Measurements from ENCODE around the gene SIRT5. TPM values are rescaled to one million over a fixed set of nuclear protein-coding genes. Genes with fewer than 3 reads are reported as not detected.

SIRT5 gene
- total RNA-seq, 1 donor from 2014 or later = 11.0 TPM

DNA sequence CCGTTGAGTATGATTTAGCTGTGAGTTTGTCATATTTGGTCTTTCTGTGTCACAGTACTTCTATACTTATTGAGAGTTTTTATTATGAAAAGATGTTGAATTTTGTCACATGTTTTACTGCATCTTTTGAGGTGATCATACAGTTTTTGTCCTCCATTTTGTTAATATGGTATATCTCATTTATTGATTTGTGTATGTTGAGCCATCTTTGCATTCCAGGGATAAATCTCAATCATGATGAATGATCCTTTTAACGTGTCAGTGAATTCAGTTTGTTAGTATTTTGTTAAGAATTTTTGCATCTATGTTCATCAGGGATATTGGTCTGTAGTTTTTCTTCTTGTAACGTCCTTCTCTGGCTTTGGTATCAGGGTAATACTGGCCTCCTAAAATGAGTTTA lies 3.5 kb downstream of the SIRT5 start:
- TF ChIP-seq, protein P1, sequence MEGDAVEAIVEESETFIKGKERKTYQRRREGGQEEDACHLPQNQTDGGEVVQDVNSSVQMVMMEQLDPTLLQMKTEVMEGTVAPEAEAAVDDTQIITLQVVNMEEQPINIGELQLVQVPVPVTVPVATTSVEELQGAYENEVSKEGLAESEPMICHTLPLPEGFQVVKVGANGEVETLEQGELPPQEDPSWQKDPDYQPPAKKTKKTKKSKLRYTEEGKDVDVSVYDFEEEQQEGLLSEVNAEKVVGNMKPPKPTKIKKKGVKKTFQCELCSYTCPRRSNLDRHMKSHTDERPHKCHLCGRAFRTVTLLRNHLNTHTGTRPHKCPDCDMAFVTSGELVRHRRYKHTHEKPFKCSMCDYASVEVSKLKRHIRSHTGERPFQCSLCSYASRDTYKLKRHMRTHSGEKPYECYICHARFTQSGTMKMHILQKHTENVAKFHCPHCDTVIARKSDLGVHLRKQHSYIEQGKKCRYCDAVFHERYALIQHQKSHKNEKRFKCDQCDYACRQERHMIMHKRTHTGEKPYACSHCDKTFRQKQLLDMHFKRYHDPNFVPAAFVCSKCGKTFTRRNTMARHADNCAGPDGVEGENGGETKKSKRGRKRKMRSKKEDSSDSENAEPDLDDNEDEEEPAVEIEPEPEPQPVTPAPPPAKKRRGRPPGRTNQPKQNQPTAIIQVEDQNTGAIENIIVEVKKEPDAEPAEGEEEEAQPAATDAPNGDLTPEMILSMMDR (IDR thresholded peaks at IDR 0.05) = no peak

DNA sequence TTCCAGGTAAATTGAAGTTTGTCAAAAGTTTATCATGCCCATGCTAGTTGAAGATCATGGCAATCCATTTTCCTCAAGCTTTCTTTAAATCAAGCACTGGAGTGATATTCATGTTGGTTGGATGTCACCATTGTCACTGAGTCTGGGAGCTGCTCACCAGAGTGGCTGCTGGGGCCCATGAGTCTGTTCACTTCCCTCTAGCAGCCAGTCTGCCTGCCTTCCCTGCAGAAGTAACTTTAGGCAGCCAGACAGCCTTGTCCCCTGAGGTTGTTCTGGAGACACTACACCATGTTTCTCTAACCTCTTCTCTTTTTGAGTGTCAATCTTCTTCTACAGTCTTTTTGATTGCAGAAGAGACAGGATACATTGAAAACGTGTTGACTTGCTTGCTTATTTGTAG lies 5.5 kb downstream of the SIRT5 start:
- Histone ChIP-seq H3K36me3 (peaks cover 21% of the 10 kb centered on the region), H3K9me3 (no peaks in the 10 kb centered on the region), H3K4me1 (no peaks in the 10 kb centered on the region), H3K4me3 (no peak overlapping the region), H3K27ac (no peak overlapping the region), H3K27me3 (no peaks in the 10 kb centered on the region)
- TF ChIP-seq, protein P1 (IDR thresholded peaks at IDR 0.05) = no peak
- DNase-seq (no peak), ATAC-seq (peak; percentile 31)
- intact Hi-C loops (cut with DNase I) = no loop called here

More for the DNA sequence above, 3.5 kb downstream of the SIRT5 start:
- Histone ChIP-seq H3K27ac (no peak overlapping the region), H3K4me1 (no peaks in the 10 kb centered on the region), H3K36me3 (peaks cover 12% of the 10 kb centered on the region), H3K4me3 (no peak overlapping the region), H3K9me3 (no peaks in the 10 kb centered on the region), H3K27me3 (no peaks in the 10 kb centered on the region)
- intact Hi-C loops (cut with DNase I) = no loop called here
- DNase-seq (no peak), ATAC-seq (no peak)

DNA sequence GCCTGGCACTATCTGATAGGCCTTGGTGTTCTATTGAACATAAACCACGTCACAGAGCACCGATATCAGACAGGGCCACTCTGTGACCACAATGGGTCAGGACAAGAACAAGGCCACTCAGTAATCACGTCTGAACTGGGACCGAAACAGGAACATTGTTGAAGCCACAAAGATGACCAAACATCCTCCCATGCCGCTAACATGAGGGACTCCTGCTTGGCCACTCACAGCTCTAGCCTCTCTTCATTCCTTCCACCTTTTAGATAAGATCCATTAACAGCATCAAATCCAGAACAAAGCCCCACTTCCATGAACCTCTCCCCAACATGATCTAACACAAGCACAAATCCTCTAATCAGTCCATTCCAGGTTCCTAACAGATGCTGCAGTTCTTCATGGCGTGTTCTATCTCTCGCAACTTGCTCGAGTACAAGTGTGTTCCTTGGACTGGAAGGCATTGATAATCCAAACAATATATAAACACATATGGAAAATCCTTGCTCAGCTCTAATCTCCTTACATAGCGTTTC lies 7.4 kb downstream of the SIRT5 start:
- ATAC-seq (peak; percentile 88), DNase-seq (no peak)
- Histone ChIP-seq H3K9me3 (no peaks in the 10 kb centered on the region), H3K27ac (no peak overlapping the region), H3K4me1 (no peaks in the 10 kb centered on the region), H3K4me3 (no peak overlapping the region), H3K27me3 (no peaks in the 10 kb centered on the region), H3K36me3 (peaks cover 24% of the 10 kb centered on the region)
- intact Hi-C loops (cut with DNase I) = no loop called here
- TF ChIP-seq, protein P1 (IDR thresholded peaks at IDR 0.05) = no peak

DNA sequence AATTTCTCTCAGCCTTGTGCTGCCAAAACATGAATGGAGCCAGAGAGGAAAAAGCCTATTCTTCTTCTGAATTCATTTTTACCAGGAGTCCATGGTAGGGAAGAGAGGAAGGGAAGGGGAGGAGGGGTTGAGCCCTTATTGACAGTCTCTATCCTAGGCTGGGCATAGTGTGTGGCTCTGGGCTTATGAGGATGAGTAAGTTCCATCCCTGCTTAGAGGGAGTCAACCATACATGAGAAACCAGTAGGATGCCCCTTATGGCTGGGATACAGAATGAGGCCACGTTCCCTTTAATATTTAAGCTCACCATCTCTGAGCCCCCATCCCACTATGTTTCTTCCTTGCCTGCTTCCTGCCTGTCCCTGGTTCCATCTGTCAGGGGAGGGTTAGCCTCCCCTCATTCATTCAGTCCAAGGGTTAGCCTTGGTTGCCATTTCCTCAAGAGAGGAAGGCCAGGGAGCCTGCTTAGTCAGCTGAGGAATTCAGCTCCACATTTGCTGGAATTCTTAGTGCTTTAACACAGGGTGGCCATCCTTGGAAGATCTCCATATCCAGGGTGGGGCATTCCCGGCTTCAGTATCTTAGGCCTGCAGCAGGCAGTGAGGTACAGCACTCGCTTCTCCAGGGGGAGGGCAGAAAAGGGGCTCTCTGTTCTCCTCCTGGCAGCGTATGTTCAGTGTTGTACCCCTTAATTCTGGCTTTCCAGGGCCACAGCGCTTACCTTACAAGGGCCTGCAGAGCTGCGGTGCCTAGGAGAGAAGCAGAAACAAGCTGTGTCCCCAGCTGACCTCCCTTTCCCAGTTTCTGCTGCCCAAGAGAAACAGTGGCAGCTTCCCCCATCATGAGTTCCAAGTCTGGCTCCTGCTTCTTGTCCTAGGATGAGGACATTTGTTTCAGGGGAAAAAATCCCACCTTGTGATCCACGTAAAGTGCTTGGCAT lies 12.5 kb downstream of the SIRT5 start:
- DNase-seq (no peak), ATAC-seq (no peak)
- H3K4me3 ChIP-seq = no peak overlapping the region
- TF ChIP-seq, protein P1 (IDR thresholded peaks at IDR 0.05) = no peak
- H3K27me3 ChIP-seq = no peaks in the 10 kb centered on the region
- H3K36me3 ChIP-seq = peaks cover 51% of the 10 kb centered on the region
- intact Hi-C loops (cut with DNase I) = no loop called here
- no peak overlapping the region for H3K27ac ChIP-seq
- no peaks in the 10 kb centered on the region for H3K4me1 ChIP-seq
- H3K9me3 ChIP-seq = no peaks in the 10 kb centered on the region

DNA sequence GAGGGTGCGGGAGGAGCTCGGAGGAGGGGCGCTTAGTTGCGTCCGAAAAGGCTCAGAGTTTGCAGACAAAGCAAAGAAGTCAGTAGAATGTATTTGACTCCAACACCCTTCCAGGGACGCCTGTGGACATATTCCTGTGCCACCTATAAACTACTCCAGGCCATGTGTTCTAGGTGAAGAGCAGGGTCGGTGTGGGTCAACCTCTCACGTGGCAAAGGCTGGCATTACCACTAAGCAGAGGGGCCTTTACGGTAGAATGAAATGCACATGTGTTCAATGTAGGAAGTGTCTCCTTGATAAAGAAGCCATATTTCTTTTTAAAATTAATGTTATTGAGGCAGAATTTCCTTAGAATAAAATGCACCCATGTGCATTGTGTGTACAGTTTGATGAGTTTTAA lies 15.4 kb downstream of the SIRT5 start:
- Histone ChIP-seq H3K27me3 (no peaks in the 10 kb centered on the region), H3K27ac (no peak overlapping the region), H3K9me3 (no peaks in the 10 kb centered on the region), H3K36me3 (peaks cover 63% of the 10 kb centered on the region), H3K4me1 (no peaks in the 10 kb centered on the region), H3K4me3 (no peak overlapping the region)
- ATAC-seq (no peak), DNase-seq (no peak)
- intact Hi-C loops (cut with DNase I) = no loop called here
- TF ChIP-seq, protein P1 (IDR thresholded peaks at IDR 0.05) = no peak
